SIG-M5 treated with dmso at 0.1 percent for 504 hours (cell line): Measurements from ENCODE around the gene SMIM21.

Experiments used
- DNase-seq: peaks from one replicate; lab custom pipeline; 2025; ENCODE audit not compliant: unreplicated experiment; lab: John Stamatoyannopoulos, UW

Gene SMIM21

DNA sequence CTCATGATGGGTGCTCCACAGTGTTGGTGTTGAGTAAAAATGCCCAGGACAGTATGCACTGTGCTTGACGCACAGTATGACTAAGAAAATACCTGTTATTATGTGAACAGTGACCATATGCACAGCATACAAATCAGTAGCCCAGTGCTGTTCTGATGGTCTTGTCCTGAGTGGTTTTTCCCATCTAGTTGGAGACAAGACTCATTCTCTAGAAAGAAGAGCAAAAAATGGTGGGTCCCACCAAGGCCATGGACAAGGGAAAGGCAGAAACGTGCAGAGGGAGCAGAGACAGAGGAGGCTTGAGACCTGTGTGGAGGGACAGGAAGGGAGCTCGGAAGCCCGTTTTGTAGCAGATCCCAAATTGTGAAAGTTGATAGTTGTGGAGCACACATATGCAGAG, 987 bp upstream of the SMIM21 start:
- no peak for DNase-seq

- DNase-seq: no peak
Observed at GRCh38 chr18:75422341-75422910, 5.1 kb downstream of the SMIM21 start.

DNA sequence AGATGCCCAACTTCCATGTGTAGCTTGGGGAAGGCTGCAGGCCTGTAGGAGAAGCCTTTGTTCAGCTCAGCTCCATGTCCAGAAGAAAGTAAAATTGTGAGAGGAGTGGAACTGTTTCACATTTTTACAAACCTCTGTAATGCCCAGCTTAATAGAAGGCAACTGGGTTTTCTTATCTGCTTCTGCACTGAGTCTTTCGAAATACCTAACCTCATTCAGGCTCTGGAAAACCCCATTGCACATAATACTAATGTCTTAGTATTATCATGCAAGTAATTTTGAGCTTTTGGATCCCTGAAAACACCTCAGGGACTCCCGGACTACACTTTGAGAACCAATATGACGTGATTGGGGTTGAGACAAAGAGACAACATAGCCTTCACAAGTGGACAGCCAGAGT, 5.8 kb downstream of the SMIM21 start:
- no peak for DNase-seq

GRCh38 chr18:75418293-75419005, 9.1 kb downstream of the SMIM21 start:
- no peak for DNase-seq

DNA sequence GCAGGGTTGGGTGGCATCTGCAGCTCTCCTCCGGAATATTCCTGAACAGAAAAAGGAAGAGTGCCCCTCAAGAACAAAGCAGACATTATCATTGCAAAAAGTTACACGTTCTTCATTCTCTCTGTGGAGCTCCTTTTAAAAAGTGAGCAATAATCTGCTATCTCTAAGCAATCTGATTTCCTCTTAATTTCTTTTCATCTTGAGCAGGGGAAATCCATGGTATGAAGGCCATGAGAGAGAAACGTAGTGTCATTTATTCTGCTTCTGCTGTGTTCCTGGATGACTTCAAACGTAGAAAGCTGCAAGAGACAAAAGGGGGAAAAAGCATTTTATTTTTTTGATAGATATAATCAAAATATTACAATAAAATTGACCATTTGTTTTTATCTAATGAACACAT, 16.9 kb downstream of the SMIM21 start:
- no peak for DNase-seq

- no peak for DNase-seq
Observed at GRCh38 chr18:75409806-75410205, 17.7 kb downstream of the SMIM21 start.

GRCh38 chr18:75408554-75409506, 18.7 kb downstream of the SMIM21 start:
- no peak for DNase-seq

- DNase-seq: no peak
Observed at GRCh38 chr18:75407468-75408437, 19.8 kb downstream of the SMIM21 start.

DNA sequence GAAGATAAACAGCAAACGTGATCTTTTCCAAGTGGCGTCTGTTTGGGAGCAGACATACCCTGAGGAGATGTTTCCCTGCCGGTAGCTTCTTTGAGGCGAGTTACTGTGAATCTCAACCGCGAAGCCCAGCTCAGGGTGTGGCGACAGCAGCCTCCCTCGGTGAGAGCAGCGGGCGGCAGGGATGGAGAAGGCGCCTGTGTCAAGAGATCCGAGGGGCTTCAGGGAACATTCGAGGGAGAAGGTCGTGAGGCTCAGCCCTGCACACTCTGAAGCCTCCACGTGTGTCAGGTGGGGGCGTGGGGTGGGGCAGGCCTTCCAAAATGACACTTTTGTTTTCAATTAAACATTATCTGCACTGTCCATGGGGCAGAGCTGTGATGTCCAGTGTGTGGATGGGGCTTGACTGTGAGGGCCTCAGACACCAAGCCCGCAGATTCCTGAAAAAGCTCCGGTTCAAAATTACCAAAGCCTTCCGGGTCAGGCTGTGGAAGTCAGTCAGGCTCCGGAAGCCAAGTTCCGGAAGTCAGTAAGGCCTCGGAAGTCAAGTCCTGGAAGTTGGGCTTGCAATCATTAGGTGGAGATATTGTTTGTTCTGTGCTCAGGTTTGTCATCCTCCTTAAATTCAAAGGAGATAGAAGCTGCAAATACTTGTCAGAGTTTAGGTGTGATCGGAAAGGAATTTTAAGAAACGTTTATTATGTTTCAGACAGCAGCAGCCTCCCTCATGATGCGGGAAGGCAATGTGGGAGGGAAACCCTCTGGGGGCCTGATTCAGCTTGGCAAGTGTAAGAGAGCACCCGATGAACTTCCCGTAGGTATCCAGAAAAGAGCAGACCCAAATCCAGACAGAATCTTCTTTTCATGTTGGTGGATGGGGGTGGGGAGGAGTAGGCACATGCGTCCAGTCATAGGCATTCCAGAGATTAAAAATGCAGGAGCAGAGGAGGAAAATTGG, 20.7 kb downstream of the SMIM21 start:
- no peak for DNase-seq

DNA sequence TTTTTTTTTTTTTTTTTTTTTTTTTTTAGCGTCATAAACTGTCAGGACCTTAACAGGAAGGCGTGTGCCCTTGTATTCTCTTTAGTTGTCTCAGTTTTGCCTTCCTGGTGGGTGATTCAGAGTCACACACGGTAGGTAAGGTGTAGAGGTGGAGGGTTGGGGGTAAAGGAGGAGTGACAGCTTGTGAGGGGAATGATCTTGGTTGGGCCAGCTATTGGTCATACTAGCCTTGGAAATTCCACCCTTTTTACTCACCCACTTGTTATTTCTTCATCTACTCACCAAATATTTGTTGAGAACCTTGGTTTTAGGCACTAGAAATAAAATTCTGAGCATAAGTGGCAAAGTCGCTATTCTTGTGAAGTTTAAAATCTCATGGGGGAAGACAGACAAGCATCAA, 22.2 kb downstream of the SMIM21 start:
- DNase-seq: no peak

- DNase-seq: no peak
Observed at GRCh38 chr18:75400366-75400765, 27.1 kb downstream of the SMIM21 start.

- DNase-seq: no peak
Observed at GRCh38 chr18:75395137-75395536, 32.4 kb downstream of the SMIM21 start.

DNA sequence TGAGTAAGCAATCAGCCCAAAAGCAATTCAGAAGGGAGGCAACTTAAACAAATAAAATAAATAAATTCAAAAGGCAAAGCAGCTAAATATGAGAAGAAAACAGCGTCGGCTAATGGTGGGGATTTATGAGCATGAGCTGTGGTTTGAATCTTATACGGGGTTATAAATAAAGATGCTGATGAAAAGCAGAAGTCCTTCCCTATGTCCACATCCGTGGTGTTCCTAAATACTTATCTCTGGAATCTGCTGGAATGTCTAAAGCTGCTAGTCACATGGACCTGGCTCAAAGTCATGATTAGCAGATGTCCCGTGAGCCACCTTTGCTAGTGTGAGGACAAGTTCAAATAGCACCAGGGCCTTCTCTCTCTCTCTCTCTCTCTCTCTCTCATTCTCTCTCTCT, 33.8 kb downstream of the SMIM21 start:
- no peak for DNase-seq

- DNase-seq: no peak
Observed at GRCh38 chr18:75392226-75392578, 35.3 kb downstream of the SMIM21 start.

- DNase-seq: no peak
Observed at GRCh38 chr18:75391279-75392225, 36.0 kb downstream of the SMIM21 start.

- no peak for DNase-seq
Observed at GRCh38 chr18:75390854-75391253, 36.6 kb downstream of the SMIM21 start.

- DNase-seq: no peak
Observed at GRCh38 chr18:75384144-75384543, 43.4 kb downstream of the SMIM21 start.
